ENCODE data around the gene BRINP2. TPM values are rescaled to one million over a fixed set of nuclear protein-coding genes. Genes with fewer than 3 reads are reported as not detected.

The BRINP2 gene
- total and polyA plus RNA-seq, 2 of the 8 experiments (the other 6 are each of a cell fraction or from before 2014, with no cell fraction given) = 0.39 to 0.42 TPM

- no peak overlapping the region for H3K18ac ChIP-seq (ENCODE audit: extremely low read depth, low read length)
- no peaks in the 10 kb centered on the region for H3K36me3 ChIP-seq (ENCODE audit: control insufficient read depth in 2 of 4, insufficient read depth in 4 of 4, low read length in 3 of 4)
- CTCF ChIA-PET (ENCODE audit: partially characterized antibody) = interaction anchor here (1.4 kb wide), 1 partner anchor 234 kb away, joined by 3 read pairs; no protein-coding TSS in a partner anchor
- H3K79me2 ChIP-seq (ENCODE audit: control insufficient read depth in 1 of 2, insufficient read depth in 2 of 2, low read length in 2 of 2) = no peaks in the 10 kb centered on the region
- FAIRE-seq = no peak
- no peak overlapping the region for H3K27ac ChIP-seq (ENCODE audit: low read depth, low read length)
- no peak overlapping the region for H4K5ac ChIP-seq (ENCODE audit: insufficient read length, low read depth, low read length)
- DNase-seq (ENCODE audit: low read depth in 1 of 2, low spot score in 2 of 2) = no peak
- H3K4ac ChIP-seq (replicated peaks; ENCODE audit: insufficient read length, low read depth, low read length) = no peak overlapping the region
- H2AK5ac ChIP-seq (ENCODE audit: low read depth, low read length) = no peak overlapping the region
- no peak overlapping the region for H3K9ac ChIP-seq (replicated peaks in 1 of 4; ENCODE audit: extremely low read depth in 1 of 4, low read depth in 3 of 4, low read length in 3 of 4)
- H2BK15ac ChIP-seq (ENCODE audit: low read length) = no peak overlapping the region
- H3K4me1 ChIP-seq (replicated peaks in 1 of 4; ENCODE audit: control insufficient read depth in 3 of 4, insufficient read depth in 4 of 4, low read length in 3 of 4) = no peaks in the 10 kb centered on the region
- H2BK12ac ChIP-seq (ENCODE audit: low read depth, low read length) = no peak overlapping the region
- no peak overlapping the region for H2BK120ac ChIP-seq (replicated peaks; ENCODE audit: low read depth, low read length)
- H3K56ac ChIP-seq (replicated peaks; ENCODE audit: insufficient read length, low read depth, low read length) = no peak overlapping the region
- H3K23me2 ChIP-seq (ENCODE audit: low read depth, low read length) = no peaks in the 10 kb centered on the region
- POLR2A ChIA-PET (ENCODE audit: partially characterized antibody) = no interaction called here
- H2BK20ac ChIP-seq (ENCODE audit: low read length) = no peak overlapping the region
- H2BK5ac ChIP-seq (ENCODE audit: low read depth, low read length) = no peak overlapping the region
- 79% methylated on average over 4 of the region's 4 CpGs; no CpG with 5 or more reads in 1 of the 2 experiments for WGBS, 2 experiments (ENCODE audit: extremely low coverage in 1 of 2, insufficient coverage in 1 of 2, insufficient read length in 1 of 2, insufficient replicate concordance in 2 of 2, low coverage in 1 of 2, low lambda C conversion rate in 2 of 2, missing lambda C conversion rate in 1 of 2)
- H4K8ac ChIP-seq (ENCODE audit: extremely low read depth, insufficient read depth, low read length) = no peak overlapping the region
- H3K9me3 ChIP-seq (ENCODE audit: insufficient read depth in 2 of 2, low read depth in 1 of 2, low read length in 1 of 2) = no peaks in the 10 kb centered on the region
- no peak overlapping the region for H3K23ac ChIP-seq (ENCODE audit: insufficient read length)
- H2AFZ ChIP-seq (ENCODE audit: low read length) = no peak overlapping the region
- no peak overlapping the region for H3K4me3 ChIP-seq (ENCODE audit: extremely low read depth in 1 of 4, insufficient read depth in 2 of 4, low read depth in 3 of 4, low read length in 4 of 4)
- H3K79me1 ChIP-seq (ENCODE audit: low read depth, low read length) = no peaks in the 10 kb centered on the region
- no peak overlapping the region for H4K91ac ChIP-seq (replicated peaks; ENCODE audit: insufficient read length, low read length)
- H4K20me1 ChIP-seq (replicated peaks in 1 of 2; ENCODE audit: control insufficient read depth in 1 of 2, insufficient read depth in 2 of 2, low read length in 2 of 2) = no peaks in the 10 kb centered on the region
- no peaks in the 10 kb centered on the region for H3K27me3 ChIP-seq (replicated peaks in 1 of 4; ENCODE audit: control insufficient read depth in 3 of 4, extremely low read depth in 1 of 4, insufficient read depth in 3 of 4, low read length in 3 of 4)
- H3K4me2 ChIP-seq (ENCODE audit: insufficient read depth in 1 of 2, low read depth in 2 of 2, low read length in 2 of 2) = no peak overlapping the region
- H3K14ac ChIP-seq (ENCODE audit: insufficient read length) = no peak overlapping the region
- no peak for TF ChIP-seq RXRA (IDR thresholded peaks at IDR 0.05; ENCODE audit: insufficient read depth, low read depth, low read length)
- TF ChIP-seq ASH2L (IDR thresholded peaks at IDR 0.05; ENCODE audit: low read length) = no peak
- no peak for TF ChIP-seq GABPA (IDR thresholded peaks at IDR 0.05; ENCODE audit: borderline replicate concordance, insufficient read depth, low read length)
- no peak for TF ChIP-seq GTF2F1 (IDR thresholded peaks at IDR 0.05; ENCODE audit: borderline replicate concordance, low read depth, low read length)
- TF ChIP-seq POLR2A (IDR thresholded peaks at IDR 0.05; ENCODE audit: control extremely low read depth in 1 of 2, low read depth in 2 of 2, low read length in 2 of 2) = no peak
- no peak for TF ChIP-seq CHD1 (IDR thresholded peaks at IDR 0.05; ENCODE audit: low read depth, low read length)
- TF ChIP-seq, protein P1, sequence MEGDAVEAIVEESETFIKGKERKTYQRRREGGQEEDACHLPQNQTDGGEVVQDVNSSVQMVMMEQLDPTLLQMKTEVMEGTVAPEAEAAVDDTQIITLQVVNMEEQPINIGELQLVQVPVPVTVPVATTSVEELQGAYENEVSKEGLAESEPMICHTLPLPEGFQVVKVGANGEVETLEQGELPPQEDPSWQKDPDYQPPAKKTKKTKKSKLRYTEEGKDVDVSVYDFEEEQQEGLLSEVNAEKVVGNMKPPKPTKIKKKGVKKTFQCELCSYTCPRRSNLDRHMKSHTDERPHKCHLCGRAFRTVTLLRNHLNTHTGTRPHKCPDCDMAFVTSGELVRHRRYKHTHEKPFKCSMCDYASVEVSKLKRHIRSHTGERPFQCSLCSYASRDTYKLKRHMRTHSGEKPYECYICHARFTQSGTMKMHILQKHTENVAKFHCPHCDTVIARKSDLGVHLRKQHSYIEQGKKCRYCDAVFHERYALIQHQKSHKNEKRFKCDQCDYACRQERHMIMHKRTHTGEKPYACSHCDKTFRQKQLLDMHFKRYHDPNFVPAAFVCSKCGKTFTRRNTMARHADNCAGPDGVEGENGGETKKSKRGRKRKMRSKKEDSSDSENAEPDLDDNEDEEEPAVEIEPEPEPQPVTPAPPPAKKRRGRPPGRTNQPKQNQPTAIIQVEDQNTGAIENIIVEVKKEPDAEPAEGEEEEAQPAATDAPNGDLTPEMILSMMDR (IDR thresholded peaks at IDR 0.05; ENCODE audit: control extremely low read depth in 1 of 3, insufficient read depth in 1 of 3, low read depth in 1 of 3, low read length in 3 of 3) = no peak
- TF ChIP-seq CTBP2 (IDR thresholded peaks at IDR 0.05; ENCODE audit: borderline replicate concordance, insufficient read depth, insufficient read length, low read length) = no peak
- no peak for TF ChIP-seq CBX8 (IDR thresholded peaks at IDR 0.05; ENCODE audit: borderline replicate concordance, low read depth, low read length)
- TF ChIP-seq MAX (IDR thresholded peaks at IDR 0.05) = no peak
- no peak for TF ChIP-seq CREB1 (IDR thresholded peaks at IDR 0.05)
- TF ChIP-seq SIX5 (IDR thresholded peaks at IDR 0.05; ENCODE audit: low read depth, low read length) = no peak
Observed at GRCh38 chr1:177131723-177132122, 39.0 kb upstream of the BRINP2 start.

All from H1 (cell line).